Measurements from ENCODE around the gene PDE2A. TPM values are rescaled to one million over a fixed set of nuclear protein-coding genes. Genes with fewer than 3 reads are reported as not detected.

Gene PDE2A
- total RNA-seq, 1 donor from 2014 or later = 3.0 TPM

DNA sequence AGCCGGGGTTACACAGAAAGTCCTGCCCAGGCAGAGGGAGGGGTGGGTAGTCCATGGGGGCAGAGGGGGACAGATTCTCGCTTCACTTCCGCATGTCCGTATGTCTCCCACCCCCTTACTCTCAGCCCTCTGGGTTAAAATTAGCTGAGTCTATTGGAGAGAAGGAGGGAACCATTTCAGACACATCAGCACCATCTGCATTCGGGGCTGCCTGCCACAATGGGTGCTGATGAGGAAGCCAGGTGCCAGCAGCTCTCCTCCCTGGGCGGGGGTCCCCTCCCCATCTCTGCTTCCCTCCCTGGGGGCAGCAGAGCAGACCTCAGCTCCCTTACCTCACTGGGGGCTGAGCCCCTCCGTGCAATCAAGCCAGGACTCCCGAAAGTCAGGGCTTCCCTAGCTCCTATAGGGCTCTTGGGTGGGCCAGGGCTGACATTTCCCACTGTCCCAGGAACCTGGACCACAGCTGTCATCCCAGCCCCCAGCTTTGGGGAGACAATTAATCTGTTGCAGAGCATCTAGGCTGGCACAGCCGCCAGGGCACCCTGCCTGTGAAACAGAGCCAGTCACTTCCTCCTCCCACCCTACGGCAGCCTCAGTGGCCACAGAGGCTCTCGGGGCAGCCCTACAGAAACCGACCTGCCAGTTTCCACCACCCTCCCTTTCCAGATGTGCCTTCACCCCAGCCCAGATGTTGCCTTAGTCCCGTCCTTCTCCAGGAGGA lies 67.3 kb downstream of the PDE2A start:
- no peak for DNase-seq (ENCODE audit: low read depth, low spot score)
- Mint-ChIP-seq H3K4me1 (no peaks in the 10 kb centered on the region), H3K27me3 (ENCODE audit: low read depth) (peaks cover 8% of the 10 kb centered on the region), H3K36me3 (ENCODE audit: low read depth) (no peaks in the 10 kb centered on the region), H3K9me3 (no peaks in the 10 kb centered on the region), H3K27ac (ENCODE audit: unreplicated experiment) (no peak overlapping the region), H3K4me3 (no peak overlapping the region)
- TF ChIP-seq, protein P1, sequence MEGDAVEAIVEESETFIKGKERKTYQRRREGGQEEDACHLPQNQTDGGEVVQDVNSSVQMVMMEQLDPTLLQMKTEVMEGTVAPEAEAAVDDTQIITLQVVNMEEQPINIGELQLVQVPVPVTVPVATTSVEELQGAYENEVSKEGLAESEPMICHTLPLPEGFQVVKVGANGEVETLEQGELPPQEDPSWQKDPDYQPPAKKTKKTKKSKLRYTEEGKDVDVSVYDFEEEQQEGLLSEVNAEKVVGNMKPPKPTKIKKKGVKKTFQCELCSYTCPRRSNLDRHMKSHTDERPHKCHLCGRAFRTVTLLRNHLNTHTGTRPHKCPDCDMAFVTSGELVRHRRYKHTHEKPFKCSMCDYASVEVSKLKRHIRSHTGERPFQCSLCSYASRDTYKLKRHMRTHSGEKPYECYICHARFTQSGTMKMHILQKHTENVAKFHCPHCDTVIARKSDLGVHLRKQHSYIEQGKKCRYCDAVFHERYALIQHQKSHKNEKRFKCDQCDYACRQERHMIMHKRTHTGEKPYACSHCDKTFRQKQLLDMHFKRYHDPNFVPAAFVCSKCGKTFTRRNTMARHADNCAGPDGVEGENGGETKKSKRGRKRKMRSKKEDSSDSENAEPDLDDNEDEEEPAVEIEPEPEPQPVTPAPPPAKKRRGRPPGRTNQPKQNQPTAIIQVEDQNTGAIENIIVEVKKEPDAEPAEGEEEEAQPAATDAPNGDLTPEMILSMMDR (conservative IDR thresholded peaks at IDR 0.05) = no peak

DNA sequence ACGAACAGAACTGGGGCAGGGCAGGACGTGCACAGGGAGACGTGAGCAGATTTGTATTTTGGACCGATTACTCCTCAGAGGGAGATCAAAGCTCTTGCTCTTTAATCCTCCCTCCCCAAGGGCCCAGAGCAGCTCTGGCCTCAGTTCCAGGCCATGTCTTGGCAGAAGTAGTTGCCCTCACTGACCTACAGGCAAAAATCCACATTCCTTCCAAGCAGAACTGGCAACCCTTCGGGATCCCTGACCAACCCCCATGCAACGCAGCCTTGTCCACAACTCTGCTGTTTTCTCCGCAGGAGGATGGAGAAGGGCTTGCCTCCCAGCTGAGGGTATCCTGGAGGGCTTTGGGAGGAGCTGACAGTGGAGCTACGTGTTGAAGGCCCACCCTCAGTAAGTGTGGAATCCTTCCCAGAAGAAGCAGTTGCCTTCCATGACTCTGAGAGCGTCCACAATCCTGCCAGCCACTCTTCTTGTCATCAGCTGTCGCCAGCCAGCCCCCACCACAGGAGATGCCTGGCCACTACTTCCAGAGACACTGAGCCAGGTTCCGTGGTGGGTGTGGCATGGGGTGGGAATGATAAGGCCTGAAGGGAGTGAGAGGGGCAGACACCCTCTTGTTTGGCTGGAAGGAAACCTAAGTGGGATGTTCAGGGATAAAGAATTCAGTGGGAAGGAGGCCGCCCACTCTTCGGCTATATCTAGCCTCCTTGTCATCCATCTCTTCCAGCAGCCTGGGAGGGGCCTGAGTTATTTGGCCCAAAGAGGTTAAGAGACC lies 68.1 kb downstream of the PDE2A start:
- Mint-ChIP-seq H3K27ac (ENCODE audit: unreplicated experiment) (no peak overlapping the region), H3K27me3 (ENCODE audit: low read depth) (peaks cover 5% of the 10 kb centered on the region), H3K36me3 (ENCODE audit: low read depth) (no peaks in the 10 kb centered on the region), H3K9me3 (no peaks in the 10 kb centered on the region), H3K4me3 (no peak overlapping the region), H3K4me1 (no peaks in the 10 kb centered on the region)
- no peak for DNase-seq (ENCODE audit: low read depth, low spot score)
- TF ChIP-seq, protein P1 (conservative IDR thresholded peaks at IDR 0.05) = no peak

DNA sequence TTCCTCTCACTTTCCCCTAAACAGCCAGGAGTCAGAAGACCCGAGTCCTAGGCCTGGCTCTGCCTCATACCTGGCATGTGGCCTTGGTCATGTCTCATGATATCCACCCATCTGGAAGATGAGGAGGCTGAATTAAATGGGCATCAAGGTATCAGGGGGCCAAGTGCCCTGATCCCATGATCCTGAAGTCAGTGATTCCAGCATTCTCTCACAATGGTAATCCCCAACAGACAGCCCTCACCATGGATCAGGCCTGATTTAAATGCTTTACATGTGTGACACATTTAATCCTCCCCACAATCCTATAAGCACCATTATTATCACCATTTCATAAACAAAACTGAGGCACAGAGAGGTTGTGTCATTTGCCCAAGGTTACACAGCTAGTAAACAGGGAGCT lies 70.0 kb downstream of the PDE2A start:
- no peak overlapping the region for H3K4me3 Mint-ChIP-seq
- H3K4me1 Mint-ChIP-seq = peaks cover 3% of the 10 kb centered on the region
- no peak for DNase-seq (ENCODE audit: low read depth, low spot score)
- H3K27ac Mint-ChIP-seq (ENCODE audit: unreplicated experiment) = peak overlapping the region; percentile 62
- no peaks in the 10 kb centered on the region for H3K9me3 Mint-ChIP-seq
- H3K27me3 Mint-ChIP-seq (ENCODE audit: low read depth) = peaks cover 12% of the 10 kb centered on the region
- TF ChIP-seq, protein P1 (conservative IDR thresholded peaks at IDR 0.05) = no peak
- H3K36me3 Mint-ChIP-seq (ENCODE audit: low read depth) = no peaks in the 10 kb centered on the region

DNA sequence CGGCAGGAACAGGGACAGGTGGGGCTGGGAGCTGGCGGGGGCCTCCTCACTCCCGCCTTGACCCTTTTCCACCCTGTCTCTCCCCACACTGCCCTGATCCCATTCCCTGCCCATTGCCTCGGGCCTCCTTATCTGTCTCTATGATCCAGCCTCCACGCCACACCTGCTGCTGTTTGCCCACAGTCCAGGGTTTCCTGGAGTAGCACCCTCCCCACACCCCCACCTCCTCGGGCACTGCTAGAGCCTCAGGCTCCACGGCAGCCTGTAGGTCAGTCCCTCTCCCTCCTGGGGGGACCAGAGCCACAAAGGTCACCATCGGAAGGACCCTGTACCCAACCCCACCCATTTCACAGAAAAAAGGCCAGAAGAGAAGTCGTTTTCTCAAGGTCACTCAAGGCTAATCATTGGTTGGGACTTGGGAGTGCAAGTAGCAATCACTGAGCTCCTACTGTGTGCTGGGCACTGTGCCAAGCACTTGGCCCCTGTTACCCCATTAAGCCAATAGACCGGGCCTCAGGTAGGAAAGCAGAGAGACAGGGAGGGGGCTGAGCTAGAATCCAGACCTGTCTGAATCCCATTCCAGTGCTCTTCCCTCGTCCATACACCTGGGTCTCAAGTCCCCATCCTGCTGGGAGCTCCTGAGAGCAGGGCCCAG lies 71.8 kb downstream of the PDE2A start:
- no peak overlapping the region for H3K4me3 Mint-ChIP-seq
- peaks cover 9% of the 10 kb centered on the region for H3K4me1 Mint-ChIP-seq
- peaks cover 14% of the 10 kb centered on the region for H3K27me3 Mint-ChIP-seq (ENCODE audit: low read depth)
- no peak overlapping the region for H3K27ac Mint-ChIP-seq (ENCODE audit: unreplicated experiment)
- no peak for DNase-seq (ENCODE audit: low read depth, low spot score)
- no peaks in the 10 kb centered on the region for H3K9me3 Mint-ChIP-seq
- TF ChIP-seq, protein P1 (conservative IDR thresholded peaks at IDR 0.05) = no peak
- no peaks in the 10 kb centered on the region for H3K36me3 Mint-ChIP-seq (ENCODE audit: low read depth)

DNA sequence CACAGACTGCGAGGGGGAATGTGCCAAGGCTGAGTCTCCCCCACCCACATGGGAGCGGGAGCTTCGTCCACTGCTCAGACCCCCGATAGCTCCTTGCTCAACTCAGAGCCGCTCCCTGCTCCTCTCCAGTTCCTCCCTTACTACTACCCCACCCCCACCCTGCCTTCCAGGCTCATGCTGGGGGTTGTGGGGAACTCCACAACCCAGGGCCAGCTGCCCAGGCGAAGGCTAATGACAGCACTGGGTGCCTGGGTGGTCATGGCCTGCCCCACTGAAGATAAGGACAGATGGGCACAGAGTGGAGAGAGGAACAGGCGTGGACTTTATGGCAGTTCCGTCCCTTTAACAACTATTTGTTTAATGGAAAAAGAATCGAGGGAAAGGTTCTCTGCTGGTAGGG lies 73.7 kb downstream of the PDE2A start:
- H3K4me1 Mint-ChIP-seq = peaks cover 14% of the 10 kb centered on the region
- no peak overlapping the region for H3K27ac Mint-ChIP-seq (ENCODE audit: unreplicated experiment)
- TF ChIP-seq, protein P1 (conservative IDR thresholded peaks at IDR 0.05) = no peak

More for the DNA sequence above, 73.7 kb downstream of the PDE2A start:
- Mint-ChIP-seq H3K36me3 (ENCODE audit: low read depth) (no peaks in the 10 kb centered on the region), H3K9me3 (no peaks in the 10 kb centered on the region), H3K27me3 (ENCODE audit: low read depth) (peaks cover 15% of the 10 kb centered on the region), H3K4me3 (no peak overlapping the region)
- DNase-seq (ENCODE audit: low read depth, low spot score) = no peak
